Vagina (tissue), 2 donors: ENCODE results near the gene KCNE2. TPM values are rescaled to one million over a fixed set of nuclear protein-coding genes. Genes with fewer than 3 reads are reported as not detected.

Experiments
- DNase-seq, 2 donors: peaks; one replicate each; pipeline ENCODE4 v3.0.0-alpha.2; 2017; ENCODE audit errors: extremely low spot score in 2 of 2
- H3K27ac ChIP-seq: fragments of 200-600 bp; sonication (generic); one replicate; pipeline ENCODE4 v1.5.1; 2019
- H3K27me3 ChIP-seq: fragments of 200-600 bp; sonication (generic); one replicate; pipeline ENCODE4 v1.5.1; 2019
- H3K36me3 ChIP-seq, 2 donors: fragments of 200-600 bp; sonication (generic); one replicate each; pipeline ENCODE4 v1.5.1; 2017 to 2019
- H3K4me1 ChIP-seq: fragments of 200-600 bp; sonication (generic); one replicate; pipeline ENCODE4 v1.5.1; 2019
- H3K4me3 ChIP-seq, 2 donors: fragments of 200-600 bp; sonication (generic); 1 replicate in 1 of 2; 2 replicates in 1 of 2; pipeline ENCODE4 v1.5.1; 2016 to 2019
- H3K9me3 ChIP-seq: fragments of 200-600 bp; sonication (generic); one replicate; pipeline ENCODE4 v1.5.1; 2019
- POLR2A ChIP-seq, 2 donors: fragments of 450-650 bp; IDR thresholded peaks; one replicate each; pipeline ENCODE4 v1.6.1; 2017; ENCODE audit warnings: antibody characterized with exemption in 2 of 2, mild to moderate bottlenecking in 2 of 2, moderate library complexity in 2 of 2
- POLR2AphosphoS5 ChIP-seq, 2 donors: sonication (generic); formaldehyde crosslinking; IDR thresholded peaks; one replicate each; pipeline ENCODE4 v1.9.0; 2017; ENCODE audit warnings: antibody characterized with exemption in 2 of 2, mild to moderate bottlenecking in 2 of 2, low read depth in 1 of 2; ENCODE audit not compliant: insufficient read depth in 1 of 2
- intact Hi-C: fragments of 100-400 bp; cut with DNase I; formaldehyde crosslinking; loops from one replicate; pipeline ENCODE4 v1.15.1; 2023
- total RNA-seq: library from RNA; depleted of rRNA; stranded (reverse); fragments of >200 nt; gene quantifications from one replicate; pipeline ENCODE4 v1.2.3, GENCODE V29; 2016
- TF ChIP-seq, protein P1 (sequence below), 3 experiments: fragments of 450-650 bp in 2 of 3; fragments of 200-600 bp in 1 of 3; sonication (generic) in 1 of 3; IDR thresholded peaks; one replicate each; pipeline ENCODE4 v1.5.1; 2017 to 2019; ENCODE audit warnings: antibody characterized with exemption in 3 of 3, mild to moderate bottlenecking in 2 of 3, moderate library complexity in 2 of 3

Gene KCNE2, protein sequence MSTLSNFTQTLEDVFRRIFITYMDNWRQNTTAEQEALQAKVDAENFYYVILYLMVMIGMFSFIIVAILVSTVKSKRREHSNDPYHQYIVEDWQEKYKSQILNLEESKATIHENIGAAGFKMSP
- total RNA-seq: not detected

DNA sequence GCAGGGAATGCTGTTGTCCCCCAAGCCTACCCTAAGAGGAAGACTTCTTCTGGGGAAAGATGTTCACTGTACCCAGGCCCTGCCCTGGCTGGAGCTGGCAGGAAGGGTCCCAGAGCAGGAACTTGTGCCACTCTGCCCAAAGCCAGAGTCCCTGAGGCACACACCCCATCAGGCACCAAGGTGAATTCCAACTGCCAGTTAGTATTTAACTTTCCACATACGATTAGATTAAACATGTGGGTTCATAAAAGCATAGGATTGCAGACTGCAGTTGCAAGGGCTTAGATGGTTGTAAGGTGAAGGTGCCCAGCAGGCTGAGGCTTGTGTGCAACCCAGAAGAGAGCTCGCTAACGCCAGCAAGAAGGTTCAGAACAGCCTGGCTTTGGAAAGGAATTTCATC is at the start of gene KCNE2:
TSS of gene KCNE2 (plus strand) at position 274 of the 400 bp plus-strand sequence. CDS start 6,473 bp downstream, outside the sequence.
- no peak within 1 kb of the TSS for H3K27ac ChIP-seq

DNA sequence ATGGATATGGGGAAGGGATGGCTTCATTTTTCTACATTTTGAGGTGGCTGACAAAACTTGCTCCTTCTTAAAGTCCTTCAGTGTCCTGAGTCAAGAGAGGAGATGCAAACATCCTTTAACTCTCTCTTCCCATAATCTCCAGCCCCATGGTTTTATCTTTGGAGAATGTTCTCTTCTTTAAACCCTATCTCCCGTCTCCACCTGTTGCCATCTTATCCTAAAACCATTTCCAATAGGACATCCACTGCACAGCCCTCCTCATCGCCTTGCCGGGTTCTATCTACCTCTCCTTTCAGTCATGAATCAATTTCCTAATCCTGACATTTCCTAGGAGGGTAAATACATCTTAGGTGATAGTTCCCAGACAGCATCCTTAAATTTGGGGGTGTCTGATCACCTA is 44.2 kb upstream of the KCNE2 start:
- no peaks in the 10 kb centered on the region for H3K27me3 ChIP-seq
- no peak overlapping the region for H3K4me3 ChIP-seq
- H3K36me3 ChIP-seq: no peaks in the 10 kb centered on the region
- no peaks in the 10 kb centered on the region for H3K9me3 ChIP-seq
- no peaks in the 10 kb centered on the region for H3K4me1 ChIP-seq
- intact Hi-C loops: no loop called here
- TF ChIP-seq, protein P1, sequence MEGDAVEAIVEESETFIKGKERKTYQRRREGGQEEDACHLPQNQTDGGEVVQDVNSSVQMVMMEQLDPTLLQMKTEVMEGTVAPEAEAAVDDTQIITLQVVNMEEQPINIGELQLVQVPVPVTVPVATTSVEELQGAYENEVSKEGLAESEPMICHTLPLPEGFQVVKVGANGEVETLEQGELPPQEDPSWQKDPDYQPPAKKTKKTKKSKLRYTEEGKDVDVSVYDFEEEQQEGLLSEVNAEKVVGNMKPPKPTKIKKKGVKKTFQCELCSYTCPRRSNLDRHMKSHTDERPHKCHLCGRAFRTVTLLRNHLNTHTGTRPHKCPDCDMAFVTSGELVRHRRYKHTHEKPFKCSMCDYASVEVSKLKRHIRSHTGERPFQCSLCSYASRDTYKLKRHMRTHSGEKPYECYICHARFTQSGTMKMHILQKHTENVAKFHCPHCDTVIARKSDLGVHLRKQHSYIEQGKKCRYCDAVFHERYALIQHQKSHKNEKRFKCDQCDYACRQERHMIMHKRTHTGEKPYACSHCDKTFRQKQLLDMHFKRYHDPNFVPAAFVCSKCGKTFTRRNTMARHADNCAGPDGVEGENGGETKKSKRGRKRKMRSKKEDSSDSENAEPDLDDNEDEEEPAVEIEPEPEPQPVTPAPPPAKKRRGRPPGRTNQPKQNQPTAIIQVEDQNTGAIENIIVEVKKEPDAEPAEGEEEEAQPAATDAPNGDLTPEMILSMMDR (IDR thresholded peaks at IDR 0.05): no peak
- TF ChIP-seq POLR2A (IDR thresholded peaks at IDR 0.05) (no peak), POLR2AphosphoS5 (IDR thresholded peaks at IDR 0.05; ENCODE audit: insufficient read depth in 1 of 2, low read depth in 1 of 2) (no peak)
- DNase-seq: no peak
- no peak overlapping the region for H3K27ac ChIP-seq

More for the DNA sequence above, at the start of gene KCNE2:
- intact Hi-C loops: no loop called here
- no peaks in the 10 kb centered on the region for H3K36me3 ChIP-seq
- no peaks in the 10 kb centered on the region for H3K9me3 ChIP-seq
- no peaks in the 10 kb centered on the region for H3K27me3 ChIP-seq
- H3K4me1 ChIP-seq: no peaks in the 10 kb centered on the region
- DNase-seq: peak in 1 of 2 donors; percentile 64
- H3K4me3 ChIP-seq: no peak within 1 kb of the TSS
- TF ChIP-seq POLR2A (IDR thresholded peaks at IDR 0.05) (no peak), POLR2AphosphoS5 (IDR thresholded peaks at IDR 0.05; ENCODE audit: insufficient read depth in 1 of 2, low read depth in 1 of 2) (no peak)
- TF ChIP-seq, protein P1 (IDR thresholded peaks at IDR 0.05): no peak

DNA sequence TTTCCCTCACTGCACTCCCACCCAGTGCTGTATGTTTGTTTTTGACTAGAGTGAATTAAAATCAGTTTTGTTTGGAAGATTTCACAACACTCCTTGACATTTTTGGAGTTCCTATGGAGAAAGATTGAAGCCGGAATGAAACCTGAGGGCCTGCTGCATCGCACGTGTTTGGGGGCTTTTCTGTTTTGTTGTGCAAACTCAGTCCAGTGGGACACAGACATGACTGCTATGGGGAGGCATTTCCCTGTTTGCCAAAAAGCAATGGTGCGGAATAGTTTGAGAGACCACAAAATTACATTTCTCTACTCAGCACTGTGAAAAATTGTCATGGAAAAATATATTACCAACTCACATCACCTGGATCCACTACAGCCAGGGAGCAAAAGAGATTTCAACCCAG is 43.8 kb upstream of the KCNE2 start:
- Histone ChIP-seq H3K4me3 (no peak overlapping the region), H3K4me1 (no peaks in the 10 kb centered on the region), H3K9me3 (no peaks in the 10 kb centered on the region), H3K36me3 (no peaks in the 10 kb centered on the region), H3K27ac (no peak overlapping the region), H3K27me3 (no peaks in the 10 kb centered on the region)
- DNase-seq: no peak
- intact Hi-C loops: no loop called here
- no peak for TF ChIP-seq POLR2AphosphoS5 (IDR thresholded peaks at IDR 0.05; ENCODE audit: insufficient read depth in 1 of 2, low read depth in 1 of 2)
- TF ChIP-seq, protein P1 (IDR thresholded peaks at IDR 0.05): no peak
- no peak for TF ChIP-seq POLR2A (IDR thresholded peaks at IDR 0.05)

DNA sequence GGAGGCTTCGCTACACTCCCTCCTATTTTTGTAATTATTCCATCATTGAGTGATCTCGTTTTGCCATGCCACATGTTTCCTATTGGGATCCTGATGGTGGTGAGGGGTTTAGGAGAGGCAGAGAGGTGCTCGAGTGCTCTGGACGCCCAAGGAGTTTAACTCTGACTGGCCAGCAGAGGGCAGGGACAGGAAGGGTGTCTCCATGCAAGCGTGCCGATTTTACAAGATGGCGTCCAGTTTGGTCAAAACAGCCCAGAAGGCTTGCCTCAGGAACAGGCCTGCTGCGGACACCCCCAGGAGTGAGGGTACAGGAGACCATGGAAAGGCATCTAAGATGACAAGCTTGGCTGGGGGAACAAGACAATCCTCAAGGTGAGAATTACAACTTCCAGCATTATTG is 33.8 kb upstream of the KCNE2 start:
- intact Hi-C loops: no loop called here
- H3K9me3 ChIP-seq: no peaks in the 10 kb centered on the region
- TF ChIP-seq POLR2A (IDR thresholded peaks at IDR 0.05): no peak
- TF ChIP-seq, protein P1 (IDR thresholded peaks at IDR 0.05): no peak
- no peak for TF ChIP-seq POLR2AphosphoS5 (IDR thresholded peaks at IDR 0.05; ENCODE audit: insufficient read depth in 1 of 2, low read depth in 1 of 2)
- H3K27ac ChIP-seq: no peak overlapping the region
- DNase-seq: no peak
- H3K4me1 ChIP-seq: no peaks in the 10 kb centered on the region
- H3K4me3 ChIP-seq: no peak overlapping the region
- no peaks in the 10 kb centered on the region for H3K36me3 ChIP-seq
- no peaks in the 10 kb centered on the region for H3K27me3 ChIP-seq

DNA sequence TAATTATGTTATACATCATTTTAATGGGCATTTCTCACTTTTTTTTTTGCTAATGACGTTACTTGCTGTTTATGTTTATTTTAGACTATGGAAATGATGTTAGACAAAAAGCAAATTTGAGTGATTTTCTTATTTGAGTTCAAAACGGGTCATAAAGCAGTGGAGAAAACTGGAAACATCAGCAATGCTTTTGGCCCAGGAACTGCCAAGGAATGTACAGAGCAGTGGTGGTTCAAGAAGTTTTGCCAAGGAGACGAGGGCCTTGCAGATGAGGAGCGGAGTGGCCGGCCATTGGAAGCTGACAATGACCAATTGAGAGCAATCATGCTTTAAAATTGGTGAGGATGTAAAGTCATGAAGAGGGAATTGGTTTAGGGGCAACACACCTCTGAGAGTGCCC is 32.1 kb upstream of the KCNE2 start:
- no peaks in the 10 kb centered on the region for H3K27me3 ChIP-seq
- no peaks in the 10 kb centered on the region for H3K4me1 ChIP-seq
- intact Hi-C loops: no loop called here
- TF ChIP-seq POLR2A (IDR thresholded peaks at IDR 0.05): no peak
- TF ChIP-seq, protein P1 (IDR thresholded peaks at IDR 0.05): no peak
- no peak for TF ChIP-seq POLR2AphosphoS5 (IDR thresholded peaks at IDR 0.05; ENCODE audit: insufficient read depth in 1 of 2, low read depth in 1 of 2)
- no peaks in the 10 kb centered on the region for H3K36me3 ChIP-seq
- H3K9me3 ChIP-seq: no peaks in the 10 kb centered on the region
- no peak overlapping the region for H3K4me3 ChIP-seq
- no peak for DNase-seq
- H3K27ac ChIP-seq: no peak overlapping the region
